Hypothalamus (tissue), 51 donors: Measurements from ENCODE around the gene DNAH7.

ENCODE experiments used
- DNase-seq, 51 donors: peaks; one replicate each; lab custom pipeline; 2025; lab: John Stamatoyannopoulos, UW

Gene DNAH7

GRCh38 chr2:196079052-196079451, 10.4 kb upstream of the DNAH7 start:
- no peak for DNase-seq

- DNase-seq: no peak
Observed at GRCh38 chr2:196077821-196078220, 9.2 kb upstream of the DNAH7 start.

- no peak for DNase-seq
Observed at GRCh38 chr2:196076778-196077568, 8.3 kb upstream of the DNAH7 start.

- no peak for DNase-seq
Observed at GRCh38 chr2:196075196-196075595, 6.6 kb upstream of the DNAH7 start.

GRCh38 chr2:196074631-196075030, 6.0 kb upstream of the DNAH7 start:
- DNase-seq: no peak

GRCh38 chr2:196073521-196073920, 4.9 kb upstream of the DNAH7 start:
- DNase-seq: no peak

- no peak for DNase-seq
Observed at GRCh38 chr2:196067088-196067382, 1.6 kb downstream of the DNAH7 start.

GRCh38 chr2:196066291-196067087, 2.1 kb downstream of the DNAH7 start:
- peak in 1 of 51 donors; percentile 29 for DNase-seq

- no peak for DNase-seq
Observed at GRCh38 chr2:196063773-196064172, 4.9 kb downstream of the DNAH7 start.

- no peak for DNase-seq
Observed at GRCh38 chr2:196059491-196059960, 9.1 kb downstream of the DNAH7 start.

GRCh38 chr2:196054631-196055030, 14.0 kb downstream of the DNAH7 start:
- DNase-seq: no peak

GRCh38 chr2:196046123-196046917, 22.3 kb downstream of the DNAH7 start:
- no peak for DNase-seq

GRCh38 chr2:196041786-196042185, 26.9 kb downstream of the DNAH7 start:
- no peak for DNase-seq

- DNase-seq: no peak
Observed at GRCh38 chr2:196040218-196040617, 28.4 kb downstream of the DNAH7 start.

- DNase-seq: no peak
Observed at GRCh38 chr2:196036442-196036841, 32.2 kb downstream of the DNAH7 start.

GRCh38 chr2:196018037-196018436, 50.6 kb downstream of the DNAH7 start:
- no peak for DNase-seq

- no peak for DNase-seq
Observed at GRCh38 chr2:196012314-196012713, 56.3 kb downstream of the DNAH7 start.

- no peak for DNase-seq
Observed at GRCh38 chr2:196000551-196000950, 68.1 kb downstream of the DNAH7 start.

GRCh38 chr2:195998070-195998469, 70.6 kb downstream of the DNAH7 start:
- DNase-seq: no peak

GRCh38 chr2:195995499-195995898, 73.1 kb downstream of the DNAH7 start:
- DNase-seq: no peak

- DNase-seq: no peak
Observed at GRCh38 chr2:195993623-195994022, 75.0 kb downstream of the DNAH7 start.
